HepG2 (cell line): ENCODE data around the gene RNU6-1. TPM values are rescaled to one million over a fixed set of nuclear protein-coding genes. Genes with fewer than 3 reads are reported as not detected.

Source experiments
- ATAC-seq: fragments of 200-7000 bp; cut with Tn5 transposase; 3 replicates; pipeline ENCODE4 v1.9.1; 2020; ENCODE audit warnings: mild to moderate bottlenecking, moderate library complexity
- BruUV-seq: library from RNA; stranded (reverse); fragments of 400-500 nt; replicated peaks from 2 replicates; lab custom pipeline; 2021; lab: Mats Ljungman, UMichigan
- CTCF ChIA-PET: fragments of 300-600 bp; formaldehyde crosslinking; extraction: SDS; loops from one replicate; lab custom pipeline; 2021; ENCODE audit warnings: low total read pairs, inconsistent platforms, low intra/inter-chr PET ratio; lab: Yijun Ruan, JAX
- POLR2A ChIA-PET: fragments of 350-600 bp; sonication (Branson Sonifier 250); formaldehyde crosslinking; loops from one replicate; lab custom pipeline; 2020; ENCODE audit warnings: antibody characterized with exemption, inconsistent platforms; lab: Yijun Ruan, JAX
- DNase-seq: peaks from one replicate; pipeline ENCODE4 v3.0.0-alpha.2; 2015; ENCODE audit warnings: low spot score
- FAIRE-seq: peaks from 3 replicates; lab custom pipeline; 2011; peaks lifted over from hg19 to GRCh38; lab: Jason Lieb, UNC
- H2AFZ ChIP-seq: one replicate; pipeline ENCODE4 v1.6.1; 2011; ENCODE audit warnings: low read length, inconsistent platforms
- H3K27ac ChIP-seq: fragments of 300-600 bp; 3 replicates; pipeline ENCODE4 v1.8.0; 2011; ENCODE audit warnings: mixed run types, mild to moderate bottlenecking, mixed read lengths, low read length, inconsistent platforms; ENCODE audit not compliant: insufficient read depth; ENCODE audit errors: extremely low read length
- H3K27me3 ChIP-seq, 2 experiments: fragments of 200-600 bp in 1 of 2; 2 replicates in 1 of 2; 3 replicates in 1 of 2; pipeline versions ENCODE4 v1.6.0 to v1.8.0; 2011; ENCODE audit warnings: low read length in 2 of 2, mild to moderate bottlenecking in 2 of 2, moderate library complexity in 2 of 2, inconsistent platforms in 1 of 2; ENCODE audit not compliant: insufficient read depth in 2 of 2, control insufficient read depth in 1 of 2
- H3K36me3 ChIP-seq, 2 experiments: fragments of 200-600 bp in 1 of 2; replicated peaks in 1 of 2; 2 replicates in 1 of 2; 3 replicates in 1 of 2; pipeline versions ENCODE4 v1.5.1 to v1.8.0; 2011; ENCODE audit warnings: low read length in 2 of 2, inconsistent platforms in 1 of 2; ENCODE audit not compliant: insufficient read depth in 2 of 2, control insufficient read depth in 1 of 2
- H3K4me1 ChIP-seq: 2 replicates; pipeline ENCODE4 v1.5.1; 2012; ENCODE audit warnings: low read length, inconsistent platforms; ENCODE audit not compliant: insufficient read depth
- H3K4me2 ChIP-seq: 2 replicates; pipeline ENCODE4 v1.6.0; 2011; ENCODE audit warnings: low read depth, low read length, inconsistent platforms
- H3K4me3 ChIP-seq, 3 experiments: fragments of 200-600 bp in 1 of 3; sonication (generic), shearing (Covaris generic) in 1 of 3; replicated peaks in 1 of 3; 2 replicates each; pipeline ENCODE4 v1.5.1; 2011 to 2016; ENCODE audit warnings: low read length in 3 of 3, inconsistent platforms in 2 of 3, low read depth in 2 of 3, mild to moderate bottlenecking in 2 of 3, control low read depth in 1 of 3, mixed read lengths in 1 of 3; ENCODE audit not compliant: insufficient read depth in 1 of 3
- H3K79me2 ChIP-seq: one replicate; pipeline ENCODE4 v1.6.1; 2011; ENCODE audit warnings: low read length, inconsistent platforms; ENCODE audit not compliant: insufficient read depth
- H3K9ac ChIP-seq: 2 replicates; pipeline ENCODE4 v1.6.0; 2011; ENCODE audit warnings: mild to moderate bottlenecking, low read depth, low read length, inconsistent platforms; ENCODE audit not compliant: insufficient read depth
- H3K9me3 ChIP-seq: 2 replicates; pipeline ENCODE4 v1.5.1; 2012; ENCODE audit warnings: mild to moderate bottlenecking, low read length
- H4K20me1 ChIP-seq: 2 replicates; pipeline ENCODE4 v1.6.0; 2011; ENCODE audit warnings: inconsistent platforms, mild to moderate bottlenecking, low read length, moderate library complexity; ENCODE audit not compliant: insufficient read depth
- CHD2 ChIP-seq: IDR thresholded peaks from 2 replicates; pipeline ENCODE4 v1.6.1; 2011; ENCODE audit warnings: low read depth, low read length, improper control_type of control experiment
- CREM ChIP-seq, 2 experiments: sonication (generic) in 1 of 2; formaldehyde crosslinking in 1 of 2; IDR thresholded peaks; 2 replicates each; pipeline versions ENCODE4 v1.4.0 to v1.6.1; 2016 to 2020; ENCODE audit warnings: antibody characterized with exemption in 1 of 2, mild to moderate bottlenecking in 1 of 2, missing genetic modification reagents in 1 of 2
- TFAP4 ChIP-seq: sonication (generic); IDR thresholded peaks from 2 replicates; pipeline ENCODE4 v1.6.1; 2016; ENCODE audit warnings: low read depth, borderline replicate concordance
- U2AF1 ChIP-seq: fragments of 200-400 bp; formaldehyde crosslinking; optimal IDR thresholded peaks from 2 replicates; pipeline ENCODE3; 2017; ENCODE audit warnings: mild to moderate bottlenecking, low read depth, low read length
- ZNF205 ChIP-seq: IDR thresholded peaks from 2 replicates; pipeline ENCODE4 v1.6.1; 2018; ENCODE audit warnings: missing biosample characterization, missing genetic modification reagents
- ZNF609 ChIP-seq: sonication (generic); formaldehyde crosslinking; IDR thresholded peaks from 2 replicates; pipeline ENCODE4 v1.4.0; 2020; ENCODE audit warnings: mild to moderate bottlenecking, missing genetic modification reagents, borderline replicate concordance
- in situ Hi-C: cut with HindIII; loops from 2 replicates; pipeline ENCODE4 v1.10.0; 2017; ENCODE audit warnings: low pct_unique_long_range_greater_than_20kb; ENCODE audit not compliant: extremely low pct_ligation_motif_present
- intact Hi-C: fragments of 100-400 bp; cut with micrococcal nuclease; formaldehyde crosslinking; loops from one replicate; pipeline ENCODE4 v1.10.0; 2022; ENCODE audit not compliant: unreplicated experiment
- polyA plus RNA-seq, 8 experiments: library from polyadenylated mRNA; depleted of rRNA in 3 of 8; stranded (reverse) in 7 of 8; unstranded in 1 of 8; fragments of >200 nt; fragmentation: Illumina TruSeq in 4 of 8; extraction: Trizol in 4 of 8; gene quantifications; 2 replicates each; pipeline versions ENCODE4 v1.2.1 to v1.2.3, GENCODE V29; 2011 to 2016; ENCODE audit warnings: low read depth in 4 of 8, missing spikeins in 1 of 8, mixed read lengths in 1 of 8; ENCODE audit not compliant: insufficient read depth in 1 of 8
- total RNA-seq, 5 experiments: library from RNA; depleted of rRNA; stranded (reverse); fragments of >200 nt; fragmentation: Illumina TruSeq; extraction: Trizol; gene quantifications; 2 replicates each; pipeline ENCODE4 v1.2.3, GENCODE V29; 2016; ENCODE audit warnings: low read depth in 1 of 5

Gene RNU6-1
- total and polyA plus RNA-seq, 2 of the 13 experiments (the other 11 are each of a cell fraction or from before 2014, with no cell fraction given) = under 0.01 TPM; not detected in 1

GRCh38 chr15:67870868-67871408 is 31.1 kb upstream of the RNU6-1 start:
- no peak for DNase-seq
- POLR2A ChIA-PET = no interaction called here
- no peak for FAIRE-seq
- CTCF ChIA-PET = no interaction called here
- no peak overlapping the region for H3K4me3 ChIP-seq
- ATAC-seq = no peak
- in situ Hi-C loops = no loop called here
- H4K20me1 ChIP-seq = no peaks in the 10 kb centered on the region
- H3K9me3 ChIP-seq = 0 out of 2 replicates have a peak, but pooled peaks cover 4% of the 10 kb centered on the region
- intact Hi-C loops = no loop called here
- no peak overlapping the region for H3K27ac ChIP-seq
- no peaks in the 10 kb centered on the region for H3K27me3 ChIP-seq
- H3K79me2 ChIP-seq = no peaks in the 10 kb centered on the region
- no peaks in the 10 kb centered on the region for H3K36me3 ChIP-seq
- no peak overlapping the region for H3K9ac ChIP-seq
- TF ChIP-seq ZNF205 (CRISPR knock-in tag) (no peak), U2AF1 (no peak), TFAP4 (no peak), ZNF609 (CRISPR knock-in tag) (no peak), CREM (IDR thresholded peaks at IDR 0.05) (no peak), CREM (CRISPR knock-in tag; IDR thresholded peaks at IDR 0.05) (no peak), CHD2 (no peak)
- no TSS peak for BruUV-seq
- no peak overlapping the region for H2AFZ ChIP-seq
- H3K4me1 ChIP-seq = peaks cover 3% of the 10 kb centered on the region
- no peak overlapping the region for H3K4me2 ChIP-seq
